Stomach (tissue), 9 donors: ENCODE measurements around the gene NUMB. TPM values are rescaled to one million over a fixed set of nuclear protein-coding genes. Genes with fewer than 3 reads are reported as not detected.

Experiments used
- DNase-seq, 2 donors: peaks; one replicate each; pipeline versions ENCODE4 v3.0.0 to v3.0.0-alpha.2; 2013 to 2019
- H3K27ac ChIP-seq, 5 donors: fragments of 200-600 bp in 4 of 5; sonication (generic) in 4 of 5; one replicate each; pipeline ENCODE4 v1.5.1; 2013 to 2019; ENCODE audit warnings: mild to moderate bottlenecking in 1 of 5, moderate library complexity in 1 of 5
- H3K27me3 ChIP-seq, 3 donors: fragments of 200-600 bp; sonication (generic); one replicate each; pipeline ENCODE4 v1.5.1; 2017 to 2019; ENCODE audit warnings: mixed run types in 1 of 3
- H3K36me3 ChIP-seq, 4 donors: fragments of 200-600 bp; sonication (generic); 1 replicate in 3 of 4; 2 replicates in 1 of 4; pipeline ENCODE4 v1.5.1; 2016 to 2019
- H3K4me1 ChIP-seq, 4 donors: fragments of 200-600 bp; sonication (generic); one replicate each; pipeline ENCODE4 v1.5.1; 2016 to 2019
- H3K4me3 ChIP-seq, 4 donors: fragments of 200-600 bp; sonication (generic) in 3 of 4; one replicate each; pipeline ENCODE4 v1.5.1; 2016 to 2019; ENCODE audit warnings: mild to moderate bottlenecking in 1 of 4
- H3K9me3 ChIP-seq, 4 donors: fragments of 200-600 bp; sonication (generic); one replicate each; pipeline ENCODE4 v1.5.1; 2016 to 2019
- CTCF ChIP-seq, 7 experiments: fragments of 450-650 bp in 4 of 7; fragments of 200-600 bp in 3 of 7; sonication (generic) in 3 of 7; IDR thresholded peaks; one replicate each; pipeline ENCODE4 v1.5.1; 2016 to 2019; ENCODE audit warnings: antibody characterized with exemption in 7 of 7, control low read depth in 2 of 7, mild to moderate bottlenecking in 1 of 7
- EP300 ChIP-seq: sonication (generic); formaldehyde crosslinking; IDR thresholded peaks from one replicate; pipeline ENCODE4 v1.6.1; 2017; ENCODE audit warnings: antibody characterized with exemption
- POLR2A ChIP-seq, 4 donors: fragments of 450-650 bp; IDR thresholded peaks; one replicate each; pipeline ENCODE4 v1.6.1; 2016; ENCODE audit warnings: antibody characterized with exemption in 4 of 4, control low read depth in 2 of 4, mild to moderate bottlenecking in 1 of 4, moderate library complexity in 1 of 4
- POLR2AphosphoS5 ChIP-seq, 3 donors: sonication (generic); formaldehyde crosslinking; IDR thresholded peaks; one replicate each; pipeline ENCODE4 v1.6.1; 2016; ENCODE audit warnings: antibody characterized with exemption in 3 of 3
- WGBS, 5 donors: extraction: QIAGEN DNeasy Blood & Tissue Kit in 3 of 5; methylation state at CpG; one replicate each; pipeline versions ENCODE4 v1.1.5 to v1.1.7; 2013 to 2018; 5-methylcytosine and 5-hydroxymethylcytosine counted together
- intact Hi-C: fragments of 100-400 bp; cut with DNase I; formaldehyde crosslinking; loops from one replicate; pipeline ENCODE4 v1.15.1; 2023; ENCODE audit warnings: low total_unique reads
- polyA plus RNA-seq, 3 donors: library from polyadenylated mRNA; stranded (reverse); fragments of 200-250 nt; gene quantifications; one replicate each; pipeline ENCODE4 v1.2.3, GENCODE V29; 2013
- total RNA-seq, 5 donors: library from RNA; depleted of rRNA; stranded (reverse); fragments of >200 nt; gene quantifications; one replicate each; pipeline versions ENCODE4 v1.1.0 to v1.2.3, GENCODE V29; 2014 to 2016
- donor health status: healthy with polysubstance abuse.
- donor health status: Bipolar disorder and iron deficiency.
- donor health status: healthy.

The NUMB gene
- total and polyA plus RNA-seq, 8 donors = 26.4 to 135 (median 50.0) TPM

DNA sequence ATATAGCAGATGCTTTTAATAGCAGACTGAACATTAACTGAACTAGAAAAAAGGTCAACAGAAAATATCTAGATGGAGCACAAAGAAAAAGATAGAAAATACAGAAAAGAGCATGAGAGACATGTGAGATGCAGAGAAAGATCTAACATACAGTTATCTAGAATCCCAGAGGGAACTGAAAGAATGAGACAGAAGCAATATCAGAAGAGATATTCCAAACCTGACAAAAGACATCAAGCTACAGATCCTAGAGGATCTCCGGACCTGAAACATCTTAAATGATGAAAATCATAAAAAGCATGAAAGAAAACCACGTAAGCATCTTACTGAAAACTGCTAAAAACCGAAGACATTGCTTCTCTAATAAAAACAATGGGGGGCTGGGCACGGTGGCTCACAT is 75.0 kb downstream of the NUMB start:
- Histone ChIP-seq H3K4me1 (peaks cover 0 to 5% (median 0%) of the 10 kb centered on the region in 4 donors), H3K27me3 (no peaks in the 10 kb centered on the region), H3K27ac (no peak overlapping the region), H3K9me3 (peaks cover 0 to 21% (median 12%) of the 10 kb centered on the region in 4 donors), H3K4me3 (no peak overlapping the region), H3K36me3 (peaks cover 0 to 21% (median 10%) of the 10 kb centered on the region in 4 donors)
- 85 to 100% (median 96%) methylated on average over 4 of the region's 4 CpGs for WGBS, 5 donors
- DNase-seq = no peak
- intact Hi-C loops = no loop called here
- TF ChIP-seq POLR2AphosphoS5 (IDR thresholded peaks at IDR 0.05) = no peak
- no peak for TF ChIP-seq EP300
- TF ChIP-seq CTCF (IDR thresholded peaks at IDR 0.05) = no peak
- no peak for TF ChIP-seq POLR2A (IDR thresholded peaks at IDR 0.05)

DNA sequence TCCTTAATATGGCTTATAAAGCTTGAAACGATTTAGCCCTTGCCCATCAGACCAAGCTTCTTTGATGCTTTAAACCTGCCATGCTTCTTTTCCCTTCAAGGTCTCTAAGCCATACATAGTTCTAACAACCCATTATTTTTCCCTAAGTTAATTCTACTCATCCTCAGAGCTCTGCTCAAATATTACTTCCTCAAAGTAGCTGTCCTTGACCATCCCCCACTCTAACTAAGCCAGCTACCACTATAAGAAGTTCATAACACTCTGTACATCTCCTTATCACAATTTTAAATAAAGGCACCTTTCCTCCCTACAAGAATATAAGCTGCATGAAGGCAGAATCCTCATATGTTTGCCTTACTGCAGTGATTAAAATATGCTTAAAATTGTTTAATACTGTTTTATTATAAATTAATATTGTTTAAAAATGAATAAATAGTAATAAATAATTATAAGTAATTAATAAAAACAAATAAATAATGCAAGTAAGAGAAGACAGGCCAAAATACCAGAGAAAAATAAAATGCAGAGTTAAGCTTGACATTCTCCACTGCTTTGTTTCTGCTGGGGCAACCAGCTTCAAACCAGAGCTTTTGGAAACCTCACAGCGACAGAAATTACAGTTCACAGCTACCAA is 76.8 kb downstream of the NUMB start:
- H3K36me3 ChIP-seq = peaks cover 0 to 21% (median 10%) of the 10 kb centered on the region in 4 donors
- intact Hi-C loops = no loop called here
- DNase-seq = no peak
- peaks cover 0 to 5% (median 0%) of the 10 kb centered on the region in 4 donors for H3K4me1 ChIP-seq
- H3K9me3 ChIP-seq = peaks cover 0 to 21% (median 12%) of the 10 kb centered on the region in 4 donors
- no peak overlapping the region for H3K27ac ChIP-seq
- 91 to 100% (median 95%) methylated on average over 2 of the region's 2 CpGs for WGBS, 5 donors
- H3K4me3 ChIP-seq = no peak overlapping the region
- TF ChIP-seq CTCF (IDR thresholded peaks at IDR 0.05) = no peak
- no peak for TF ChIP-seq EP300
- TF ChIP-seq POLR2AphosphoS5 (IDR thresholded peaks at IDR 0.05) = no peak
- no peak for TF ChIP-seq POLR2A (IDR thresholded peaks at IDR 0.05)
- no peaks in the 10 kb centered on the region for H3K27me3 ChIP-seq

DNA sequence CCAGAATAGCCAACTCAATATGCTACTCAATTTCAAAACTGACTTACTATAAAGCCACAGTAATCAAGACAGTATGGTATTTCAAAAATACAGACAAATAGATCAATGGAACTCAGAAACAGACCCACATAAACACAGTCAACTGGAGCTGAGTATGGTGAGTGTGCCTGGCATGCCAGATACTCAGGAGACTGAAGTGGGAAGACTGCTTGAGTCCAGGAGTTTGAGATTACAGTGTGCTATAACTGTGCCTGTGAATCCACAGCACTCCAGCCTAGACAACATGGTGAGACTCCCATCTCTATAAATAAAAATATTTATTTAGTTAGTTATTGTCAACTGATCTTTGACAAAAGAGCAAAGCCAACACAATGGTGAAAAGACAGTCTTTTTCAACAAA is 81.8 kb downstream of the NUMB start:
- H3K27me3 ChIP-seq = no peaks in the 10 kb centered on the region
- TF ChIP-seq CTCF (IDR thresholded peaks at IDR 0.05) = no peak
- TF ChIP-seq POLR2A (IDR thresholded peaks at IDR 0.05) = no peak
- TF ChIP-seq EP300 = no peak
- no peak for TF ChIP-seq POLR2AphosphoS5 (IDR thresholded peaks at IDR 0.05)
- intact Hi-C loops = no loop called here
- H3K36me3 ChIP-seq = peaks cover 0 to 2% (median under 1%) of the 10 kb centered on the region in 4 donors
- H3K4me3 ChIP-seq = no peak overlapping the region
- H3K27ac ChIP-seq = no peak overlapping the region
- no peaks in the 10 kb centered on the region for H3K9me3 ChIP-seq
- H3K4me1 ChIP-seq = peaks cover 0 to 7% (median 0%) of the 10 kb centered on the region in 4 donors
- no peak for DNase-seq

DNA sequence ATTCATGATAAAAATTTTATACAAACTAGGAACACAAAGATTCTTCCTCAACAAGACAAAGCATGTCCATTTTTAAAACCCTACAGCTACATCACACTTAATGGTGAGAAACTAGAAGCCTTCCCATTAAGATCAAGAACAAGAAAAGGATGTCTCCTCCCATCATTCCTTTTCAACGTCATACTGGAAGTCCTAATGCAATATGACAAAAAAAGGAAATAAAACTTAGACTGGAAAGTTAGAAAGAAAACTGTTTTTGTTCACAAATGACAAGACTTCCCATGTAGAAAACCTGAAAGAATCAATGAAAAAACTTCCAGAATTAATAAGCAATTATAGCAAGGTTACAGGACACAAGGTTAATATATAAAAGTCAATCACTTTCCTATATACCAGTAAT is 82.5 kb downstream of the NUMB start:
- Histone ChIP-seq H3K9me3 (no peaks in the 10 kb centered on the region), H3K27ac (no peak overlapping the region), H3K4me1 (peaks cover 0 to 7% (median 0%) of the 10 kb centered on the region in 4 donors), H3K36me3 (peaks cover 0 to 7% (median 2%) of the 10 kb centered on the region in 4 donors), H3K4me3 (no peak overlapping the region), H3K27me3 (no peaks in the 10 kb centered on the region)
- 68 to 94% (median 80%) methylated on average over 1 of the region's 1 CpG for WGBS, 5 donors
- TF ChIP-seq CTCF (IDR thresholded peaks at IDR 0.05) (no peak), POLR2A (IDR thresholded peaks at IDR 0.05) (no peak), POLR2AphosphoS5 (IDR thresholded peaks at IDR 0.05) (no peak), EP300 (no peak)
- no peak for DNase-seq
- intact Hi-C loops = no loop called here
